GM12875 (cell line): Measurements from ENCODE around the gene TMPRSS4.

Source experiments
- H3K4me3 ChIP-seq: one replicate; pipeline ENCODE4 v1.5.1; 2011; ENCODE audit warnings: low read depth, low read length, control low read depth
- CTCF ChIP-seq: IDR thresholded peaks from 2 replicates; pipeline ENCODE4 v1.5.1; 2011; ENCODE audit warnings: low read depth, mild to moderate bottlenecking, control low read depth, inconsistent platforms, low read length, moderate library complexity, borderline replicate concordance; ENCODE audit not compliant: insufficient read depth

TMPRSS4 gene

GRCh38 chr11:118117790-118118601, 41.1 kb downstream of the TMPRSS4 start:
- no peak overlapping the region for H3K4me3 ChIP-seq
- TF ChIP-seq CTCF = no peak

- TF ChIP-seq CTCF = no peak
- no peak overlapping the region for H3K4me3 ChIP-seq
These were observed 43.9 kb downstream of the TMPRSS4 start for GRCh38 chr11:118120793-118121192.

GRCh38 chr11:118124929-118125535, 48.2 kb downstream of the TMPRSS4 start:
- TF ChIP-seq CTCF = no peak
- no peak overlapping the region for H3K4me3 ChIP-seq

- H3K4me3 ChIP-seq = no peak overlapping the region
- no peak for TF ChIP-seq CTCF
These were observed 49.4 kb downstream of the TMPRSS4 start for GRCh38 chr11:118126082-118126838.

GRCh38 chr11:118128310-118128709, 51.4 kb downstream of the TMPRSS4 start:
- H3K4me3 ChIP-seq = no peak overlapping the region
- no peak for TF ChIP-seq CTCF

- no peak for TF ChIP-seq CTCF
- no peak overlapping the region for H3K4me3 ChIP-seq
These were observed 52.0 kb downstream of the TMPRSS4 start for GRCh38 chr11:118128721-118129470.
